Measurements from ENCODE around the gene SUMO2. TPM values are rescaled to one million over a fixed set of nuclear protein-coding genes. Genes with fewer than 3 reads are reported as not detected.

Gene SUMO2
- total RNA-seq, 1 donor from 2014 or later: 143 TPM

GRCh38 chr17:75124041-75124818 is 58.5 kb downstream of the SUMO2 start:
- DNase-seq (ENCODE audit: low read depth, low spot score): peak; percentile 55

DNA sequence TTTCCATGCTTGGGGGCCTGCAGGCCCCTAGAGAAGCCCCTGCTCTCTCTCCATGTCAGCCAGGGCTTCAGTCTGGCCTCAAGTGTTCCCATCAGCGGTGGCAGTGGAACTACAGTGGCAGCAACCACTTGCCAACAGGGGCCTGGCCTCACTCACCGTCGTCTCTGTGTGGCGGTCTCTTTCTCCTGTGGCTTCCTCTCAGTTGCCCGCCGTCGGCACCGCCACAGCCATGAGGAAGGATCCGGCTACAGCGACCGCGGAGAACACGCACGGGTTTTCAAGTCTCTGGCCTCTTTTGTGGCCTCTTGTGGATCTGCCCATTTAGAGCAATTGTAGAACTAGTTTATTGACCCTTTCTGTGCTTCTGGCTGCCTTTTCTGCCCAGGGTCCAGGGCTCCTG is 64.5 kb downstream of the SUMO2 start:
- no peak for DNase-seq (ENCODE audit: low read depth, low spot score)

DNA sequence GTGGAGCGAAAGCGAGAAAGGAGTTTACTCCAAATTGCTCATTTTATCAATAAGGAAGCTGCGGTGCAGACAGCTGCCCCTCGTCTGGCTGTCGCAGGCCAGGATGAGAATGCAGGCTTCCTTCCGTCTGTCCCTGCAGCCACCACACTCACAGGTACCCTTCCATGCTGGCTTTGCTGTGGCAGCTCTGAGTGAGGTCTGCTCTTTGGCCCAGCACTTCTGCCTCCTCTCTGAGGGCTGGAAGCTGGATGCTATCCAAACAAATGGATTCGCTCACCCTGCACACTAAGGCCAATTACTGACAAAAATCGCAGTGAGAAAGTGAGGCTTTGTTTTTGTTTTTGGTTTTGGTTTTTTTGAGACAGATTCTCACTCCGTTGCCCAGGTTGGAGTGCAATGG is 66.0 kb downstream of the SUMO2 start:
- DNase-seq (ENCODE audit: low read depth, low spot score): no peak

Other genes starting within 250 kb of the SUMO2 start
- not detected in 2 replicates for gene OTOP3, start 247.1 kb downstream of the SUMO2 start, total RNA-seq
- 8.7 and 12.2 TPM in 2 replicates for gene HID1, start 210.2 kb downstream of the SUMO2 start, total RNA-seq
- 13.4 and 15.7 TPM in 2 replicates for gene CDR2L, start 195.3 kb downstream of the SUMO2 start, total RNA-seq
- 32.8 and 43.4 TPM in 2 replicates for gene MRPL58, start 170.3 kb downstream of the SUMO2 start, total RNA-seq
- 173 and 218 TPM in 2 replicates for gene ATP5PD, start 136.0 kb downstream of the SUMO2 start, total RNA-seq
- 14.4 and 17.5 TPM in 2 replicates for gene KCTD2, start 135.7 kb downstream of the SUMO2 start, total RNA-seq
- 5.0 and 7.1 TPM in 2 replicates for gene SLC16A5, start 95.0 kb downstream of the SUMO2 start, total RNA-seq
- 2.4 and 4.1 TPM in 2 replicates for gene ARMC7, start 73.0 kb downstream of the SUMO2 start, total RNA-seq
- gene NT5C, start 51.2 kb downstream of the SUMO2 start, total RNA-seq: 9.5 TPM in 2 replicates
- 207 and 256 TPM in 2 replicates for gene JPT1, start 28.4 kb downstream of the SUMO2 start, total RNA-seq
- gene NUP85, start 22.7 kb upstream of the SUMO2 start, total RNA-seq: 53.2 and 61.7 TPM in 2 replicates
- gene GGA3, start 78.6 kb upstream of the SUMO2 start, total RNA-seq: 10.9 and 16.0 TPM in 2 replicates
- gene MRPS7, start 78.9 kb upstream of the SUMO2 start, total RNA-seq: 73.6 and 75.8 TPM in 2 replicates
- gene MIF4GD, start 88.3 kb upstream of the SUMO2 start, total RNA-seq: 8.0 and 14.5 TPM in 2 replicates
- gene SLC25A19, start 106.5 kb upstream of the SUMO2 start, total RNA-seq: 13.1 and 21.4 TPM in 2 replicates
- 108 and 136 TPM in 2 replicates for gene GRB2, start 222.7 kb upstream of the SUMO2 start, total RNA-seq